CD4-positive, alpha-beta T cell treated with Interleukin-15 for 1 hour (primary cell): ENCODE results near the gene STATH.
"Not testable (repeated sequence)": the region's sequence is repeated elsewhere in the genome, so short reads cannot be mapped to it uniquely, and the experiment has no call there.

ENCODE experiments used
- DNase-seq: peaks from one replicate; pipeline ENCODE4 v3.0.0-alpha.2; 2020

The STATH gene, protein sequence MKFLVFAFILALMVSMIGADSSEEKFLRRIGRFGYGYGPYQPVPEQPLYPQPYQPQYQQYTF

DNA sequence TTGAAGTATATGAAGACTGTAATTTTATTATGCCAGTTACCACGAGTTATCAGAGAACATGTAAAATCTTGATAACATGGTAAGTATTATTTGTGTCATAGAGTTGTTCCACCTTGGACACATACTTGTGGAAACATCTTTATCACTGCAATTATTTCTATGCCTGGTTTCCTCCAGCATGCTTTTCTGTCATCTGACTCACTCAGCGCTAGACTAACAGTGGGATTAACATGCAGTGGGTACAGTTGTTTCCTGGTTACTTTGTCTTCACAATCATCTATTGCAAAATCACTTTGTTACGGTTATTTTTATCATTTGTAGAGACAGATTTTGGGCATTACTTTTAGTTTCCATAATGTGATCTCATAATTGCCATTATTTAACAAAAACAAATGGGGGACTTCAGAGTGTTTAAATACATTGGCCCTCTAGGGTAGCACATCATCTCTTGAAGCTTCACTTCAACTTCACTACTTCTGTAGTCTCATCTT is at the start of gene STATH:
Gene STATH, plus strand, starts transcription at position 441 of the 491 bp plus-strand sequence. CDS start 2,472 bp downstream, outside the sequence.
- no peak for DNase-seq

DNA sequence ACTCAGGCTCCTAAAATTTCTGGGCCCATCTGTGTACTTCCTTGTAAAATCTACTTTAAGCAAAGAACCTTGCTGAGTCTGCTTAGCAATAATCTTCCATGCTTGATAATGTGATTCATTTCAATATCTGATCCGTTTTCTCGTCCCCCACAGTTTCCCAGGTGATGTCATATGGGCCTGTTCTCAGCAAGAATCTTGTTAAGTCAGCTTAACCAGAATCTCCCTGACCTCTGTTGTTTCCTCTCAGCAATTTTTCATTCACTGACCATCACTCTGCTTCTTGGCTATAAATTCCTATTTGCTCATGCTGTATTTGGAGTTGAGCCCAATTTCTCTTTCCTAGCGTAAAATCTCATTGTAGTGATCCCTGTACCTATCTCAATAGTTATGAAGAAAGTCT is 44.2 kb upstream of the STATH start:
- DNase-seq: no peak

GRCh38 chr4:69957209-69957608 is 38.6 kb upstream of the STATH start:
- DNase-seq: no peak

GRCh38 chr4:69965628-69966027 is 30.1 kb upstream of the STATH start, which contains the start of gene CSN2:
Gene CSN2, minus strand, starts transcription at chr4:69965728. Its CDS starts 4,733 bp downstream, at chr4:69960995.
- no peak for DNase-seq

- no peak for DNase-seq
Measured at GRCh38 chr4:69970071-69970470, 25.7 kb upstream of the STATH start.

DNA sequence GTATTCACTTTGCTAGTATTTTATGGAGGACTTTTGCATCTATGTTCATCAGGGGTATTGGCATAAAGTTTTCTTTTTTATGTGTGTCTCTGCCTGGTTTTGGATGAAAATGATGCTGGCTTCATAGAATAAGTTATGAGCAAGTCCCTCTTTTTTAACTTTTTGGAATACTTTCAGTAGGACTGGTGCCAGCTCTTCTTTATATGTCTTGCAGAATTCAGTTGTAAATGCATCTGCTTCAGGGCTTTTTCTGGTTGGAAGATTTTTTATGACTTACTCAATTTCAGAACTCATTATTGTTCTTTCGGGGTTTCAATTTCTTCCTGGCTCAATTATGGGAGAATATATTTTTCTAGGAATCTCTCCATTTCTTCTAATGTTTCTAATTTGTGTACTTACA is 21.1 kb upstream of the STATH start:
- DNase-seq: no peak

GRCh38 chr4:69977582-69977981 is 18.2 kb upstream of the STATH start:
- no peak for DNase-seq

DNA sequence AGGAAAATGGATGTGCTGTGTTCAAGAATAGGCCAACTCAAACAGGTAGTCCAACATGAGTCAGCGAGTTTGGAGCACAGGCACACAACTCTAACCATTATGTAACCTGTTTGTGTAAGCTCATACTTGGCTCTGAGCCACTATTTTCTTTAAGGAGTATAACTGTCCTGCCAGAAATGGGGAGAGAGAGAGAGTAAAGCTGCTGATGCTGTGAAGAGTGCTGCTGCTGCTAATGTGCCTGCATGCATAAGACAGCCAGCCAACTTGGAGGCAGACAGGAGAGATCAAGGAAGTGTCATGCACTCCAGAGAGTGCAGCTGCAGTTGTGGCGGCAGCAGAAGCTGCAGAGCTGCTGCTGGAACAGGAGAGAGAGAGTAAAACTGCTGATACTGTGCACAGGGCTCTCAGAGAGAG is 11.7 kb upstream of the STATH start:
- DNase-seq: no peak

DNA sequence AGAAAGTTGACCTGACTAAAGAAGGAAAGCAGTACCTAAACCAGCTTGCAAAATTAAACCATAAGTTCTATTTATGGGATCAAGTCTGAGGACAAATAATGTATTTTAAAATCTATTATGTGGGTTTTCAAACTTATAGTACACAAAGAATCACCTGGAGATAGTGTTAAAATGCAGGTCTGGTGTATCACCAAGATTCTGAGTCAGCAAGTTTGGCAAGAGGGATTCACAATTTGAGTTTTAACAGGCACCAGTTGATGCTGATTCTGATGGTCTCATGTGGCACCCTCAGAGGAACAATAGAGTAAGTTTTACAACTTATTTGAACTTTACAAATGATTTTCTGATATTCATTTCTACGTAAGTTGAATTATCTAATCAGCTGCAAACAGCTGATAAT is 9.1 kb upstream of the STATH start:
- no peak for DNase-seq

DNA sequence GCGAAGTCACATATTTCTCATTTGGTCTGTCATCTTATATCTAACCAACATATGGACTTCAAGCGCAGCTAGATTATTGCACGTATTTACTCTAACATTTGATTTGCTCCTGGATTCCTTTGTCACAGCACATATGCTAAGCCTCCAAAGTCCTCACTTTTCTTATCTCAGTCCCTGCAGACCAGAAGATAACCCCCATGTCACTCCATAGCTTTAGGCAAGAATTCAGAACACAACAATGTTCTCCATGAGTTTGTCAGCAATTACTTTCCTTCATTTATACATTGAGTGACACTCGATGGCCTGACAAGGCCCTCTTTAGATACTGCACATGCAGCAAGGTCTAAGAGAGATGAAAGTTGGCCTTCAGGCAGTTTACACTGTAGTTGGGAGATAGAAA is 4.8 kb upstream of the STATH start:
- no peak for DNase-seq

DNA sequence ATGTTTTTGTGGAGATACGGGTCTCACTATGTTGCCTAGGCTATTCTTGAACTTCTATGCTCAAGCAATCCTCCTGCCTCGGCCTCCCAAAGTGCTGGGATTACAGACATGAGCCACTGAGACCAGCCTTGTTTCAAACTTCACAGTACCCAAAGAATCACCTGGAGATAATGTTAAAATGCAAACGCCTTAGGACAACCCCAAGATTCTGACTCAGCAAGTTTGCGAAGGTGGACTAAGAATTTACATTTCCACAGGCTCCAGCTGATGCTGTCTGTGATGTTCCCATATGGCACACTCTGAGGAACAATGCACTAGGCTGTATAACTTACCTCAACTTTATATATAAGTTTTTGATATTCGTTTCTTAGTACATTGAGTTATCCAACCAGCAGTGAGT is 984 bp upstream of the STATH start:
- no peak for DNase-seq

DNA sequence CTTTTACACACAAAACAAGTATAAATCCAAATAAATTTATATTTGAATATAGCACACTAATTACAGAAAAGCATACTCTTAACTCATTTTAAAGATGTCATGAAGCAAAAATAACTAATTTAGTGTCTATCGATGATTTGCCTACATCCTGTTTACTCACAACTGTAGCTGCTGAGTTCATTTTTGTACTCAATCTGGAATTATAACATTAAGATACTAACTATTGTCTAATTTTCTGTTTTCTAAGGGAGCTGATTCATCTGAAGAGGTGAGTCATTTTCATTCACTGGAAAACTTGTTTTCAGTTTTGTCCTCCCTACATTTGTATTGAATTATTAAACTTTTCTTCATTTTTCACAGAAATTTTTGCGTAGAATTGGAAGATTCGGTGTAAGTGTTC is 3.7 kb downstream of the STATH start:
- no peak for DNase-seq

DNA sequence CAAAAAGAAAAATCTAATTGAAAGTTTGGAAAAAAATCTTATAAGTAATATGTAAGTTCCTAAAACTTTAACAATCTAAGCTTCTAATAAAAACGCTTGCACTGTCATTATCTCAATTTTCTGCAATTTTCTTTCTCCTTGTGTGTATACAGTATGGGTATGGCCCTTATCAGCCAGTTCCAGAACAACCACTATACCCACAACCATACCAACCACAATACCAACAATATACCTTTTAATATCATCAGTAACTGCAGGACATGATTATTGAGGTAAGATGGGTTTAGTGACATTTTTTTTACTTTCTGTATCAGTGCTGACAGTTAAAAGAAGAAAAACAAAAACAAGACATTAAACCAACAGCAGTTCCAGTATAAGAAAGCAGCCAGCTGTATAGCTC is 4.9 kb downstream of the STATH start:
- no peak for DNase-seq

DNA sequence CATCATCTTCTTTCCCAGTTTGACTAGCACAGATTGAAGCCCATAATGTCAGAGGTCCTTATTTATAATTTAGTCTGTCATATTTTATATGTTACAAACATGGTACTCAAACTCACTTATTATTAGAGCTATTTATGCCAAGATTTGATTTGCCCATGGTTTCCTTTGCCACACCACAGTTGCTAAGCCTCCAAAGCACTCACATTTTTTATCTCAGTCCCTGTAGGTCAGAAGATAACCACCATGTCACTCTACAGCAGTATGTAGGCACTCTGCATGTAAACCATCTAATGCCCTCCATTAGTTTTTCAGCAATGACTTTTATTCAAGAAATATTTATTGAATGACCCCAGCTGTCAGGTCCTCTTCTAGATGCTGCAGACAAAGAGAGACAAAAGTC is 6.7 kb downstream of the STATH start:
- no peak for DNase-seq

DNA sequence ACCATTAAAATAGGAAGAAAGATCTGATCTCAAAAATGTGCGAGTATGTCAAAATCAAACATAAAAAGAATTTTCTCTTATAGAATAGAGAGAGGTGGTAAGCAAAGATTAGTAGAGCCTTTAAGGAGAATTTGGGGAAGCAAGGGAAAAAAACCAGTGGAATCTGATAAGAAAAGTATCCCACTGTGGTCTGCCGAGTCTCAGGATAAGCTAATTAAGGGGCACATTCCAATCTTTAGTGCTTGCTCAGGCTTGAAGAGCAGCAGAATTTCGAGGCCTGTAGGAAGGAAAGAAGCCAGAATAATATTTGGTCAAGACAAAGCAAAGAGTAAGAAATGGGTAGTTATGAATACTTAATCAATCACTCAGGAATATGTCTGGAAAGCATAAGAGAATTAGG is 13.0 kb downstream of the STATH start:
- no peak for DNase-seq

- not testable (repeated sequence) for DNase-seq
Measured at GRCh38 chr4:70019006-70019405, 23.2 kb downstream of the STATH start.

DNA sequence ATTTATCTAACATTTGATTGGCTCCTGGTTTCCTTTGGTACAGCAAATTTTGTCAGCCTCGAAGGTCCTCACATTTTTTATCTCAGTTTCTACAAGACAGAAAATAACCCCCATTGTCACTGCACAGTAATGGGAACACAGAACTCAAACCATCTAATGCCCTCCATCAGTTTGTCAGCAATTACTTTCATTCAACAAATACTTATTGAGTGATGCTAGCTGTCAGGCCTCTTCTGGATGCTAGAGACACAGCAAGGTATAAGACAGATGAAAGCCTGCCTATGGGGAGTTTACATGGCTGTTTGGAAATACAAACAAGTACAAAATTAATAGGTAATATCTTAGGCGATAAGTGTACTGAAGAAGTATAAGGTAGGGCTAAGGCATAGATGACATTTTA is 27.5 kb downstream of the STATH start:
- DNase-seq: no peak

GRCh38 chr4:70027011-70027410 is 31.2 kb downstream of the STATH start:
- no peak for DNase-seq

DNA sequence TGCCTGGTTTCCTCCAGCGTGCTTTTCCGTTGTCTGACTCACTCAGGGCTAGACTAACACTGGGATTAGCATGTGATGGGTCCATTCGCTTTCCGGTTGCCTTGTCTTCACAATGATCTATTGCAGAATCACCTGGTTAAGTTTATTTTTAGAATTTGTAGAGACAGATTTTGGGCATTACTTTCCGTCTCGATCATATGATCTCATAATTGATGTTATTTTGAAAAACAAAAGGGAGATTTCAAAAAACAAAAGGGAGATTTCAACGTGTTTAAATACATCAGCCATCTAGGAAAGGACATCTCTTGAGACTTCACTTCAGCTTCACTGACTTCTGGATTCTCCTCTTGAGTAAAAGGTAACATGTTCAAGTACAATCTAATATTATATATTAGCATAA is 32.4 kb downstream of the STATH start, which contains the start of gene HTN3:
Gene HTN3, plus strand, starts transcription at position 301 of the 400 bp plus-strand sequence. CDS start 2,282 bp downstream, outside the sequence.
- not testable (repeated sequence) for DNase-seq

DNA sequence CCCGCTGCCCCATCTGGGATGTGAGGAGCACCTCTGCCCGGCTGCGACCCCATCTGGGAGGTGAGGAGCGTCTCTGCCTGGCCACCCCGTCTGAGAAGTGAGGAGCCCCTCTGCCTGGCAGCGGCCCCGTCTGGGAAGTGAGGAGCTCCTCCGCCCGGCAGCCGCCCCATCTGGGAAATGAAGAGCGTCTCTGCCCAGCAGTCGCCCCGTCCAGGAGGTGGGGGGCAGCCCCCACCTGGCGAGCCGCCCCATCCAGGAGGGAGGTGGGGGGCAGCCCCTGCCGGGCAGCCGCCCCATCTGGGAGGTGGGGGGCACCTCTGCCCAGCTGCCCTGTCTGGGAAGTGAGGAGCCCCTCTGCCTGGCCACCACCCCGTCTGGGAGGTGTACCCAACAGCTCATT is 41.8 kb downstream of the STATH start:
- not testable (repeated sequence) for DNase-seq

GRCh38 chr4:70039928-70040327 is 44.2 kb downstream of the STATH start:
- DNase-seq: not testable (repeated sequence)

GRCh38 chr4:70041652-70042286 is 46.0 kb downstream of the STATH start:
- DNase-seq: no peak

DNA sequence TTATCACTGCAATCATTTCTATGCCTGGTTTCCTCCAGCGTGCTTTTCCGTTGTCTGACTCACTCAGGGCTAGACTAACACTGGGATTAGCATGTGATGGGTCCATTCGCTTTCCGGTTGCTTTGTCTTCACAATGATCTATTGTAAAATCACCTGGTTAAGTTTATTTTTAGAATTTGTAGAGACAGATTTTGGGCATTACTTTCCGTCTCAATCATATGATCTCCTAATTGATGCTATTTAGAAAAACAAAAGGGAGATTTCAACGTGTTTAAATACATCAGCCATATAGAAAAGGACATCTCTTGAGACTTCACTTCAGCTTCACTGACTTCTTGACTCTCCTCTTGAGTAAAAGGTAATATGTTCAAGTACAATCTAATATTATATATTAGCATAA is 54.4 kb downstream of the STATH start, which contains the start of gene HTN1:
Gene HTN1, plus strand, starts transcription at position 301 of the 400 bp plus-strand sequence. CDS start 2,639 bp downstream, outside the sequence.
- not testable (repeated sequence) for DNase-seq
